OCI-LY3 (cell line): ENCODE results near the gene POLA2.

Experiments used
- CTCF ChIP-seq: fragments of 200-600, 300-600 bp; sonication (generic); IDR thresholded peaks from 2 replicates; pipeline ENCODE4 v1.5.1; 2014; ENCODE audit warnings: antibody characterized with exemption, low read length, low read depth
- EZH2phosphoT487 ChIP-seq: fragments of 200-600 bp; shearing (Covaris generic); IDR thresholded peaks from 2 replicates; pipeline ENCODE4 v1.6.1; 2018; ENCODE audit warnings: antibody characterized with exemption, mixed run types, low read depth

GRCh38 chr11:65293909-65294381 lies 32.2 kb downstream of the POLA2 start:
- TF ChIP-seq CTCF: no peak
- no peak for TF ChIP-seq EZH2phosphoT487
